Glomerular endothelial cell (primary cell): ENCODE measurements around the gene MCC. TPM values are rescaled to one million over a fixed set of nuclear protein-coding genes. Genes with fewer than 3 reads are reported as not detected.

Experiments used
- DNase-seq: peaks from one replicate; pipeline ENCODE4 v3.0.0-alpha.2; 2011; ENCODE audit warnings: low read depth, low spot score; ENCODE audit errors: extremely low read depth
- total RNA-seq: library from RNA; depleted of rRNA; stranded (reverse); fragments of >200 nt; gene quantifications from 2 replicates; pipeline ENCODE4 v1.2.3, GENCODE V29; 2015

Gene MCC
- total RNA-seq, 1 donor from 2014 or later = 30.2 TPM

- no peak for DNase-seq
These were observed 256.0 kb downstream of the MCC start for GRCh38 chr5:113232221-113232620.

GRCh38 chr5:113231653-113232000, 256.6 kb downstream of the MCC start:
- DNase-seq = no peak

GRCh38 chr5:113230711-113231652, 257.3 kb downstream of the MCC start:
- DNase-seq = no peak

- no peak for DNase-seq
These were observed 260.5 kb downstream of the MCC start for GRCh38 chr5:113227798-113228197.

- no peak for DNase-seq
These were observed 262.0 kb downstream of the MCC start for GRCh38 chr5:113226116-113226736.

- no peak for DNase-seq
These were observed 263.0 kb downstream of the MCC start for GRCh38 chr5:113225259-113225658.

GRCh38 chr5:113224605-113225065, 263.6 kb downstream of the MCC start:
- peak; percentile 83 for DNase-seq

- DNase-seq = no peak
These were observed 264.2 kb downstream of the MCC start for GRCh38 chr5:113223831-113224604.

- no peak for DNase-seq
These were observed 264.9 kb downstream of the MCC start for GRCh38 chr5:113223315-113223714.

- no peak for DNase-seq
These were observed 266.7 kb downstream of the MCC start for GRCh38 chr5:113221294-113222176.

GRCh38 chr5:113219695-113220094, 268.6 kb downstream of the MCC start:
- no peak for DNase-seq

GRCh38 chr5:113218906-113219517, 269.2 kb downstream of the MCC start:
- DNase-seq = no peak

- DNase-seq = no peak
These were observed 270.1 kb downstream of the MCC start for GRCh38 chr5:113218200-113218599.

- DNase-seq = no peak
These were observed 270.6 kb downstream of the MCC start for GRCh38 chr5:113217619-113218184.

- no peak for DNase-seq
These were observed 271.7 kb downstream of the MCC start for GRCh38 chr5:113216545-113216944.

GRCh38 chr5:113215401-113216060, 272.7 kb downstream of the MCC start:
- no peak for DNase-seq

- no peak for DNase-seq
These were observed 273.5 kb downstream of the MCC start for GRCh38 chr5:113214606-113215323.
